OCI-LY3 (cell line): ENCODE data around the gene SMIM29.

ENCODE experiments used
- CTCF ChIP-seq: fragments of 200-600, 300-600 bp; sonication (generic); IDR thresholded peaks from 2 replicates; pipeline ENCODE4 v1.5.1; 2014; ENCODE audit warnings: antibody characterized with exemption, low read length, low read depth
- EZH2phosphoT487 ChIP-seq: fragments of 200-600 bp; shearing (Covaris generic); IDR thresholded peaks from 2 replicates; pipeline ENCODE4 v1.6.1; 2018; ENCODE audit warnings: antibody characterized with exemption, mixed run types, low read depth

- no peak for TF ChIP-seq CTCF
- TF ChIP-seq EZH2phosphoT487 = no peak
Measured at GRCh38 chr6:34276191-34276590, 27.4 kb upstream of the SMIM29 start.
